Cerebellar nuclear complex (tissue), 1 donor: Measurements from ENCODE around the gene CCL22.
"Not testable (repeated sequence)": the region's sequence is repeated elsewhere in the genome, so short reads cannot be mapped to it uniquely, and the experiment has no call there.

Experiments
- DNase-seq, 2 experiments: peaks; one replicate each; lab custom pipeline; 2025; lab: John Stamatoyannopoulos, UW

The CCL22 gene, protein sequence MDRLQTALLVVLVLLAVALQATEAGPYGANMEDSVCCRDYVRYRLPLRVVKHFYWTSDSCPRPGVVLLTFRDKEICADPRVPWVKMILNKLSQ

DNA sequence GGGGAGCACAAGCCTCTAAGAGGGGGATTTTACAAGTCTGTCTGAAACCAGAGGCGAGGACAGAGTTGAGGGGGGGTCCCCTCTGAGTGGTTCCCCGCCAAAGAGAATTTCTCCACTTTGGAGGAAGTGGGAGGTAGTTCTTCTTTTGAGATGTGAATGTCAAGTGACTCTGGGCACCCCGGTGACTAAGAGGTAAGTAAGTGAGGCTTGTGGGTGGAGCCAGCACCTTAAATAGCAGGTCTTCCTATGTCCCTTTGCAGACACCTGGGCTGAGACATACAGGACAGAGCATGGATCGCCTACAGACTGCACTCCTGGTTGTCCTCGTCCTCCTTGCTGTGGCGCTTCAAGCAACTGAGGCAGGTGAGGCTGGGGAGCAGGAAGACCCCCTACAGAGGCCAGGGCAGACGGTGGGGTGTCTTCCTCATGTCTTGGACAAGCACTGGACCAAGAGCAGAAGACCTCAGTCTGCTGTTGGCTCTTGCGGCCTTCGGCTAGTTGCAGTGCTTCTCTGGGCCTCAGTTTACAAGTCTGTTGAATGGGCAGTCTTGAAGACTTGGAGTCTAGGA lies at the start of gene CCL22:
Gene CCL22, plus strand, starts transcription at position 257 of the 569 bp plus-strand sequence. Its CDS starts 34 bp downstream, at position 291.
- DNase-seq = no peak

DNA sequence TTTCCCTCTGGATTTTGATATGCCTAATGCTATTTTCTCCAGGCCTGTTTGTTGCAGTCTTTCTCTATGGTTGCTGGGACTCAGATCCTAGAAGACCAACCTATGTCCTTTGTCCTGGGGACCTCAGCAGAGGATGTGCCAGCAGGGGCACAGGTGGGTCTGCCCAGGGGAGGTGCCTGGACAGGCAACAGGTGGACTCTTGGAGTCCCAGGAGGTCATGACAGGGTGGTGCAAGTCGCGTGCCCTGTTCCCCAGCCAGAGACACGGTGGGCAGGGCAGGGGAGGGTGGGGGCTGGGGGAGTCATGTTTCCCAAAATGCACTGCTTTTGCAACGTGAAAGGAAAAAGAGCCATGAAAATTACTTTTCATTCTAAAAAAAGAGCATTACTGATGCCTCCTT lies 47.8 kb upstream of the CCL22 start:
- no peak for DNase-seq

DNA sequence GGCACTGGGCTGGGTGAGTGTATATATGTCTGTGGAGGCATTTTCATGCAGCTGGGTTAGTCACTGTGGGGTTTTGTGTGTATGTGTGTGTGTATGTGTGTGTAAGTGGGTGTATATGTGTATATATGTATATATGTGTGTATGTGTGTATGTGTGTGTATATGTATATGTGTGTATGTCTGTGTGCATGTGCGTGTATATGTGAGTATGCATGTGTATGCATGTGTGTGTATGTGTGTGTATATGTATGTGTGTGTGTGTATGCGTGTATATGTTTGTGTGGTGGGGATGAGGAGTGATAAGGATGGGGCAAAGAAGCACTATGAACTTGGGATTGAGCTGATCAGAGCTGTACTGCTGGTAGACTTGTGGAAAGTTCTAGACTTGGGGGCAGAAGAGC lies 45.1 kb upstream of the CCL22 start:
- no peak for DNase-seq

DNA sequence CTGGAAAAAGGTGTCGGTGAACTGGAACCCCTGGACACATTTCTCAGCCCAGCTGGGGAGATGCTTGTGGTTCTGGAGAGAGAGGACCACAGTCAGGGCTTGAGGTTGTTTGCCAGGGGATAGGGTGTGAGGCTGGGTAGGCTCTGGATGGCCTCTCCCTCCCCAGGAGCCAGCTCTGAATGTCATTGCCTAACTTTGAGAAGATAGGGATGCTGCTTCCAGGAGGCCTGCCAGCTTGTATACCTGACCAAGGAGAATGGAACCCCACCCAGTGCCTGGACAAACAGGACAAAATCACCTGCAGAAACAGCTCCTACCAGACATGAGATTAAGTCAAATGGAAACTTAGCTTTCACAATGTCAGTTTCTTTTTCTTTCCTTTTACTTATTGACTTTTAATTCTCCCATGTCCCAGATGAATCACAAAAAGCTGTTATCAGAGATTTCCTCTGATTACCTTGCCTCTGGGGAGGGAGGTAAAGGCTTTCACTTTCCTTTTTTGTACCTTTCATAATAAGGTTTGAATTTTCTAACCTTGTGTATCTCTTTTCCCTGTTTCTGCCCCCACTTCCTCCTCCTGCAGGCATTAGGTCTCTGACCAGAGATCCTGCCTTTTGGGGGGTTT lies 44.3 kb upstream of the CCL22 start:
- no peak for DNase-seq

DNA sequence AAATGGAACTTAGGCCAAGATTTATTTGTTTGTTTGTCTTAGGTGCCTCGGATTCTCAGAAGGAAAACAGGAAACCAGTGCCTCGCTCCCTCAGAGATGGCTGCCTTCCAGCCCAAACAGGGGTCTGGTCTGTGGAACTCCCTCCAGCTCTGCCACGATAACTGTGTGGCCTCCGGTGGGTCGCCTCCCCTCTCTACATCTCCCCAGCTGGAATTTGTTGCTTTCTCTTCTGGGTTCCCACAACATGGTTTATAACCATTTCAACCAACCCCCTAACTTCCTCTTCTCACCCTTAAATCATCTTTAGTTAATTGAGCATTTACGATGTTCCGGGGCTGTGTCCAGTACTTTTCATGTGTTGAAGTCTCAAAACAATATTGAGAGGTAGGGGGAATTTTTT lies 43.2 kb upstream of the CCL22 start:
- no peak for DNase-seq

DNA sequence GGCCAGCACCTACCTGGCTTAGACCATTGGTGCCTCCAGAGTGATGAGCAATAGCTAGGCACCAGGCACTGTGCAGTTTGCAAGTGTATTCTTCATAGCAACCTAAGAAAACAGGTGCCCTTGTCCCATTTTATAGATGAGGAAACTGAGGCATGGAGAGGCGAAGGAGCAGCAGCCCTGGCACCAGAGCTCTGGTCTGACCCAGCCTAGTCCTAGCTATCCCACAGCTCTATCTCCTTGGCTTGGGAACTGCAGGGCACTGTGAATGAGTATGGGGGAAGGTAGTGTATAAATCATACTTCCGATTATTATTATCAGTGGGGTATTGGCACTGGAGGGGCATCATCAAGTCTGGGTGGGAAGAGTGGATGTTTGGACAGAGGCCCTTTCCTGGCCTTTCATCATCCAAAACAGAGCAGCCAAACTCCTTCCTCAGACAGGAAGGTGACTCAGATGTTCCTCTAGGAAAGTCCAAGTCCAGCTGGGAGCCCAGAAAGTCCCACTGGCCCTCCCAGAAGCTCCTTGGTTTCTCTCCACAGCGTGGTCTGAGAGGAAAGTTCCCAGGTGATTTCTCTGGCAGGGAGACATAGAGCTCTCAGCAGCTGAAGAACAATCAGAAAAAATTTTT lies 42.1 kb upstream of the CCL22 start:
- no peak for DNase-seq

DNA sequence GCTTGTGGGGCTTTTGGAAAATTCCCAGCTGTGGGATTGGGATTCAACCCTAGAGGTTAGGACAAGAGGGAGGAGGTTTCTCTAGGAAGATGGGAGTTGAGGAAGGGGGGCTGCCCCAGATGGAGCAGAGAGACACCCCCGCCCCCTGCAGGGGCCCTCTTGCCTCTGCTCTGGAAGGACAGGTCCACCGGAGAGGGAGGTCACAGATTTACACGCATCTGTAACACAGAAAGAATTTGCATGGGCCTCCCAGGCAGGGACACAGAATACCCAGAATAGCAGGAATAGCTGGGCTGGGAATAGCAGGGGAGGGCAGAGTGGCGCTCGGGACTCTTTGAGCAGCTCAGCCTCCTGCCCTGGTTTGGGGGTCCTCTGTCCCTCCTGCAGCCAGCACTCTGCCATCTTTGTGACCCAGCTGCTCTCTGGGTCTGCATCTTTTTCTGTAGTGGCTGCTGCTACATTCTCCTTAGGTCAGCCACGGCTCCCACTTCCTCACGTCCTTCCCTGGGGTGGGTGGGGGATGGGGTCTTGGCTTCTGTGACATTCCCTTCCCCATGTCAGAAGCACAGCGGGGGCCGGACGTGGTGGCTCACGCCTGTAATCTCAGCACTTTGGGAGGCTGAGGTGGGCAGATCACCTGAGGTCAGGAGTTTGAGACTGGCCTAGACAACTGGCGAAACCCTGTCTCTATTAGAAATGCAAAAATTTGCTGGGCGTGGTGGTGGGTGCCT lies 40.2 kb upstream of the CCL22 start:
- DNase-seq = no peak

DNA sequence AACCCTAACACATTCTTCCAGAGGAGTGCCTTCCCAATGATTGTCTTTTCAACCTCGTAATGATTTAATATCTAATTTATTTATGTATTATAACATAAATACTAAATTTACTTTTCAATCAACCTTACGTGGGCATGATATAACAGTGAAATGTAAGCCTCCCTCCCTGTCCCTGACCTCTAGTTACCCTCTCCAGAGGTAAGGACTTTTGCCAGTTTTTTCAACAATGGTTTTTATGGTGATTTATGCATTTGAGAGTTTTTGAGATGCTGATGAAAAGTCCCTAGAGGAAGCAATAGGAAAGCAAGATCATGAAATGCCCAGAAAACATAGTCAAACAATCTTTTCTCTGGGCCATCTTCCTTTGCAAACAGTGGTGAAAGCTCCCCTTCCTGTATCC lies 38.9 kb upstream of the CCL22 start:
- DNase-seq = no peak

DNA sequence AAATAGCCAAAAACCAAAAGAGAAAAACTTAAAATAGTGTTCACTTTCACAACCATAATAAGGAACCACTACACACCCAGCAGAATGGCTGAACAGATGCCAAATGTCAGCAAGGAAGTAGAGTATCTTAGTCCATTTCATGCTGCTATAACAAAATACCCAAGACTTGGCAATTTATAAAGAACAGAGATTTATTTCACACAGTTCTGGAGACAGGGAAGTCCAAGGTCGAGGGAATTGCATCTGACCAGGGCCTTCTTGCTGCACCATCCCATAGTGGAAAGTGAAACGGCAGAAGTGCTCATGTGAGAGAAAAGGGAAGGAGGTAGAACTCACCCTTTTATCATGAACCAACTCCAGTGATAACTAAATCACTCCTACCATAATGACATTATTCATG lies 33.8 kb upstream of the CCL22 start:
- DNase-seq = no peak

DNA sequence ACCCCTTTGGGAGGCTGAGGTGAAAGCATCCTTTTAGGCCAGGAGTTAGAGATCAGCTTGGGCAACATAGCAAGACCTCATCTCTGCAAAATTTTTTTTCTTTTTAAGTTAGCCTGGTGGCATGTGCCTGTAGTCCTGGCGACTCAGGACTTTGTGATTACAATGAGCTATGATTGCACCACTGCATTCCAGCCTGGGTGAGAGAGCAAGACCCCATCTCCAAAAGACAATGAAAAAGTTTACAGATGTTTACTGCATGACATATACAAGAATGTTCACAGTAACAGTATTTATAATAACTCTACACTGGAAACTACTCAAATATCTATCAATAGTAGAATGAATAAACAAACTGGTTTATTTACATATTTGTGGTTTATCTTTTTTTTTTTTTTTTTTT lies 33.1 kb upstream of the CCL22 start:
- DNase-seq = no peak

DNA sequence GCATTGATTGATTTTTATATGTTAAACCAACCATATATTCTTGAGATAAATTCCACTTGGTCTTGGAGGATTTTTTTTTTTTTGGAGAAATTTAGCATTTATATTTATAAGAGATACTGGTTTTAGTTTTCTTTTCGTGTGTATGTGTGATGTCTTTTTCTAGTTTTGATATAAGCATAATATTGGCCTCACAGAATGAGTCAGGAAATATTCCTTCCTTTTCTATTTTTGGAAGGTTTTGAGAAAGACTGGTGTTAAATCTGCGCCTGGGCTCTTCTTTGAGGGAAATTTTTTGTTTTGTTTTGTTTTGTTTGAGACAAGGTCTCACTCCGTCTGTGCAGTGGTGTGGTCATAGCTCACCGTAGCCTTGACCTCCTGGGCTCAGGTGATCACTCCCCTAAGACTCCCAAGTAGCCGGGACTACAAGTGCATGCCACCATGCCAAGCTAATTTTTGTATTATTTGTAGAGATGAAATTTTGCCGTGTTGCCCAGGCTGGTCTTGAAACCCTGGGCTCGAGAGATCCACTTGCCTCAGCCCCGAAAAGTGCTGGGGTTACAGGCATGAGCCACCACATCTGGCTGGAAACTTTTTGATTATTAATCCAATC lies 28.8 kb upstream of the CCL22 start:
- DNase-seq = no peak

DNA sequence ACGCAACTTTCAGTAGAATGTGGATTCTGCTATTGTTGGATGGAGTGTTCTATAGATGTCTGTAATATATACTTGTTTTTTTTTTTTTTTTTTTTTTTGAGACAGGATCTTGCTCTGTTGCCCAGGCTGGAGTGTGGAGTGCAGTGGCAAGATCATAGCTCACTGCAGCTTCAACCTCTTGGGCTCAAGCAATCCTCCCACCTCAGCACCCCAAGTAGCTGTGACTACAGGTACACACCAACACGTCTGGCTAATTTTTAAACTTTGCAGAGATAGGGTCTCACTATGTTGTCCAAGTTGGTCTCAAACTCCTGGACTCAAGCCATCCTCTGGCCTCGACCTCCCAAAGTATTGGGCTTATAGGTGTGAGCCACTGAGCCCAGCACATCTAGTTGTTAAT lies 27.2 kb upstream of the CCL22 start:
- DNase-seq = no peak

DNA sequence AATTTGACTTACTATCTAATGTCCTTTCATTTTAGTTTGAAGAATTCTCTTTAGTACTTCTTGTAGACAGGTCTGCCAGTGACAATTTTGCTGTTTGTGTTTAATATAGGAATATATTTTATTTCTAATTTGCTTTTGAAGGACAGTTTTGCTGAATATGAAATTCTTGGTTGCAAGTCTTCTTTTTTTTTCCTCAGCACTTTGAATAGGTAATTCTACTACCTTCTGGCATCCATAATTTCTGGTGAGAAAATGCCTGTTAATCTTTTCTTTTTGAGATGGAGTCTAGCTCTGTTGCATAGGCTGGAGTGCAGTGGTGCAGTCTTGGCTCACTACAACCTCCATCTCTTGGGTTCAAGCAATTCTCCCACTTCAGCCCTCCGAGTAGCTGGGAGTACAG lies 25.2 kb upstream of the CCL22 start:
- DNase-seq = no peak

DNA sequence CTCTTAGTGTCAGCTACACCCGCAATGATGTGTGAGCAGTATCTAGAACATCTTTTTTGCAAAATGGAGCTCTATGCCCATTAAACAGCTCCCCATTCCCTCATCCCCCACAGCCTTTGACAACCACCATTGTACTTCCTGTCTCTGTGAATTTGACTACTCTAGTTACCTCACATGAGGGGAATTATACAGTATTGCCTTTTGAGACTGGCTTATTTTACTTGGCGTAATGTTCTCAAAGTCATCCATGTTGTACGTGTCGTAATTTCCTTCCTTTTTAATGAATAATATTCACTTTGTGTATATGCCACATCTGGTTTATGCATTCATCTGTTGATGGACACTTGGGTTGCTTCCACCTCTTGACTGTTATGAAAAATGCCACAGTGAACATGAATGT lies 23.2 kb upstream of the CCL22 start:
- no peak for DNase-seq

DNA sequence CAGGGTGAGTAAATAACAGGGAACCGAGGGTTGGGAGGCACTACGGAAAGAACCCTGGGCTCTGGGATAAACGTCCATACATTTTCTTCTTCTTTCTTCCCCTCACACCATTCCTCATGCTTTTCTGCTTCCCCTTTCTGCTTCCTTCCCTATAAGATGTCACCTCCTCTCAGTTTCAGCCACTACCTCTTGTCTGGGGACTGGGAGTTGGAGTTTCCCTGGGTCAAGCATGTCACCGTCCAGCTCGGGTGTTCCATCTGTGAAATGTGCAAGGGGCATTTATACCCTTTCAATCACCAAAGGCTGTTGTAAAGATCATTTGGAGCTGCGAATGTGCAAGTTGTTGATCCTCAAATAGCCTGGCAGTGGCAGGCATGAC lies 17.5 kb upstream of the CCL22 start:
- DNase-seq = no peak

DNA sequence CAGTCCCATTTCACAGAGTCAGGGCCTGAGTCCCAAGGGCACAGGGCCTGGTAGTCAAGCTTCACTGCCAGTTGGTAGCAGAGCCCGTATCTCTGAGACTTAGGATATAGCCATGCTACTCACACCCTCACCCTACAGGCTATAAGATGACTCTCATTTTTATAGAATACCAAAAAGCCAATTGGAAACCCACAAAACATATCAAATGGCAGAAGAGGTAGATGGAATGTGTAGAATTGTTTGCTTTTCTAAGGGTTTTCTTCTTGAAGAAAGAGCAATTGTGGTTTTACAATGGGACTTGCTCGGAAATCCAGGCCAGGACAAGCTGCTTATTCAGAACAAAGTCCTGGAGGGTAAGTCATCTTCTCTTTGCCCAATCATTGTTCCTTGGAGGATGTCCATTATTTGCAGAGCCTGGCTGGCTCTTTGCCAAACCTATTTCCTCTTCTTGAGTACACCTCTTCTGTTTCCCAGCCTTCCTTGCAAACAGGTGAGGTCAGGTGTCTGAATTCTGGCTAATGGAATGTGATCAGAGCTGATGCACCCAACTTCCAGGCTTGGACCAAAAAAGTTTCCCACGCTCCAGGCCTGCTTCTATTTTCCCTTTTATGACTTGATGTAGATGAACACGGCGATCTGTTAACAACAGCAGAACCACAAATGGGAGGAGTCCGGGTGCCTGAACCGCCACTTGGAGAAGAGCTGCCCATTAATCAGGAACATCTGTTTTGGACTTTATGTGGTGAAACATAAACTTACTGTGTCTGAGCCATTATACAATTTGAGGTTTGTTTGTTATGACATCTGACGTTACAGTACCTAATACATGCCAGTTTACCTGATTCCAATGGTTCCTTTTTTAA lies 16.9 kb upstream of the CCL22 start:
- no peak for DNase-seq

DNA sequence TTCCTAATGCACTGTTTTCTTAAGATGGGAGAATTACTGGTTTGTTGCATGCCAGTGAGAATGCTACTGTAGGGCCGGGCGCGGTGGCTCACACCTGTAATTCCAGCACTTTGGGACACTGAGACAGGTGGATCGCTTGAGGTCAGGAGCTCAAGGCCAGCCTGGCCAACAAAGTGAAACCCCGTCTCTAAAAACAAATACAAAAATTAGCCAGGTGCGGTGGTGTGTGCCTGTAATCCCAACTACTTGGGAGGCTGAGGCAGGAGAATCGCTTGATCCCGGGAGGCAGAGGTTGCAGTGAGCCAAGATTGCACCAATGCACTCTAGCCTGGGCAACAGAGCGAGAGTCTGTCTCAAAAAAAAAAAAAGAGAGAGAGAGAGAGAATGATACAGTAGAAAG lies 16.0 kb upstream of the CCL22 start:
- DNase-seq = not testable (repeated sequence)

DNA sequence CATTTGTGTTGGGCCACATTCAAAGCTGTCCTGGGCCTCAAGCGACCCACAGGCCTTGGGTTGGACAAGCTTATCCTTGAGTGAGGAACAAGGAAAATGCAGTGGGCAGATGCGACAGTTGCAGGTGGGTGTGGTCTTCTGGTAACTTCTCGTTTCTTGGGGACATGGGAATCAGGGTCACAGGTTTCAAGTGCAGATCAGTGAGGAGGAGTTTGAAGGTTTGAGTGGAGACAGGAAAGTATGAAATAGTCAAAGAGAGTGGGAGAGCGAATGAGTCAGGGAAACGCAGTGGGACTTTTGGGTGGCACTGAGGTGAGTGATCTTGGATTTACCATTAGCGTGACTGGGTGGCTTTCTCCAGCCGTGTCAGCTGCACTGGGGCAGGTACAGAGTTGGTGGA lies 15.4 kb upstream of the CCL22 start:
- DNase-seq = no peak

DNA sequence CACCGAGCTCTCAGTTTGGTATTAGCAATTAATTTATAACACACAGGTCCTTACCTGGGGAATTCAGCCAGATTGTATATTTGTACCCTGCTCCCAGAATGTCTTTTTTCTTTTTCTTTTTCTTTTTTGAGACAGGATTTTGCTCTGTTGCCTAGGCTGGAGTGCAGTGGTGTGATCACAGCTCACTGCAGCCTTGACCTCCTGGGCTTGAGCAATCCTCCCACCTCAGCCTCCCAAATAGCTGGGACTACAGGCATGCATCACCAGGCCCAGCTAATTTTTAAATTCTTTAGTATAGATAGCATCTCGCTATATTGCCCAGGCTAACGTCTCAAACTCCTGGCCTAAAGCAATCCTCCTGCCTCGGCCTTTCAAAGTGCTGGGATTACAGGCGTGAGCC lies 14.5 kb upstream of the CCL22 start:
- not testable (repeated sequence) for DNase-seq

DNA sequence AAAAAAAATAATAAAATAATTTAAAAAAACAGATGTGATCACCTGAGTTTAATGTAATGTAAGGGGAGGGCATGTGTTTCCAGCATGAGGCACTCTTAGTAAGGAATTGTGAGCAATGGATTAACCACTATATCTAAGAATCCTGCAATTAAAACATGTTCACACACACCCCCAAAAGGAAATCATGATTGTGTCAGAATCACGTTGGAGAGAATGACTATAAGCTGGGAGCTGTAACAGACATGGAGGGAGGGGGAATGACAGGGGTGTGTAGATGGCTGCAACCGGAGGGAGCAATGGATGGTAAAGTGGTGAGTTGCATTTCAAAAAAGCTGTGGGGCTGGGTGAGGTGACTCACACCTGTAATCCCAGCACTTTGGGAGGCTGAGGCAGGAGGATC lies 13.6 kb upstream of the CCL22 start:
- DNase-seq = no peak

DNA sequence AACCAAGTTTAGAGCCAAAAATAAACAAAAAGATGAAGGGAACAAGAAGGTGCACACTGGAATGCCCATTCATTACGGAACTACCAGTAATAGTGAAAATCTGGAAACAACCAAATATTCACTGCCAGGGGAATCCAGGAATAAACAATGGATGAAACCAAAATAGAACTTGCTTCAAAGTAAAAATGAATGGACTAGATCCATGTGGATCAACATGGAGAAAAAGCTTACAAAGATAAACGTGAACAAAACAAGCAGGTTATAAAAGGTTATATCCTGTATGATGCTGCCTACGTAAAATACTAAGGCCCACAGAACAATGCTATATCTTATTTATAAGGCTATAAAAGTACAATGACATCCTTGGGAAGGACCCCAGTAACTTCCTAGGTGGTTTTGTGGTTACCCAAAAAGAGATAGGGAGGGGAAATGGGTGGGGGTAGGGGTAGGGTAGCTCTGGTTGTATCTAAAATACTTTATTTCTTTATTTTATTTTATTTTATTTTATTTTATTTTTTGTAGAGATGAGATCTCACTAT lies 12.8 kb upstream of the CCL22 start:
- no peak for DNase-seq
